ENCODE measurements around the gene ACTR5. TPM values are rescaled to one million over a fixed set of nuclear protein-coding genes. Genes with fewer than 3 reads are reported as not detected.

Gene ACTR5
- polyA plus RNA-seq, 4 donors = 8.9 to 10.5 (median 9.9) TPM

Other genes with a start within 250 kb of the ACTR5 start
- not detected for gene ADIG, start 167.3 kb upstream of the ACTR5 start, polyA plus RNA-seq (ENCODE audit: insufficient read length in 4 of 4)
- gene ARHGAP40, start 146.7 kb upstream of the ACTR5 start, polyA plus RNA-seq (ENCODE audit: insufficient read length in 4 of 4) = 1 to 10 TPM in 2 of 4 donors, under 1 TPM in 2; 0.45 to 2.4 (median 1.1) TPM
- 1 to 10 TPM; 1.4 to 2.1 (median 1.7) TPM for gene SLC32A1, start 24.0 kb upstream of the ACTR5 start, polyA plus RNA-seq (ENCODE audit: insufficient read length in 4 of 4)
- gene PPP1R16B, start 57.2 kb downstream of the ACTR5 start, polyA plus RNA-seq (ENCODE audit: insufficient read length in 4 of 4) = 1 to 10 TPM; 6.9 to 9.0 (median 8.3) TPM
- gene FAM83D, start 178.0 kb downstream of the ACTR5 start, polyA plus RNA-seq (ENCODE audit: insufficient read length in 4 of 4) = 10 to 100 TPM; 13.0 to 14.6 (median 14.4) TPM
- gene DHX35, start 213.9 kb downstream of the ACTR5 start, polyA plus RNA-seq (ENCODE audit: insufficient read length in 4 of 4) = 10 to 100 TPM; 13.8 to 16.9 (median 15.2) TPM